GM18517 (cell line): Measurements from ENCODE around the gene ARHGEF1.

Experiments
- ATAC-seq: cut with Tn5 transposase; IDR thresholded peaks from one replicate; pipeline ENCODE4 v1.9.1; 2021; ENCODE audit warnings: mild to moderate bottlenecking, moderate library complexity; ENCODE audit not compliant: unreplicated experiment

ARHGEF1 gene

GRCh38 chr19:41947091-41947490 is 64.1 kb downstream of the ARHGEF1 start:
- no peak for ATAC-seq

- ATAC-seq = no peak
Measured at GRCh38 chr19:41951686-41952172, 68.7 kb downstream of the ARHGEF1 start.

GRCh38 chr19:41955521-41955920 is 72.5 kb downstream of the ARHGEF1 start:
- no peak for ATAC-seq

GRCh38 chr19:41956621-41957020 is 73.6 kb downstream of the ARHGEF1 start:
- no peak for ATAC-seq
